ENCODE measurements around the gene MATCAP1. TPM values are rescaled to one million over a fixed set of nuclear protein-coding genes. Genes with fewer than 3 reads are reported as not detected.

The MATCAP1 gene
- total and polyA plus RNA-seq, 2 of the 13 experiments (the other 11 are each of a cell fraction or from before 2014, with no cell fraction given), result 11.2 to 24.5 TPM

DNA sequence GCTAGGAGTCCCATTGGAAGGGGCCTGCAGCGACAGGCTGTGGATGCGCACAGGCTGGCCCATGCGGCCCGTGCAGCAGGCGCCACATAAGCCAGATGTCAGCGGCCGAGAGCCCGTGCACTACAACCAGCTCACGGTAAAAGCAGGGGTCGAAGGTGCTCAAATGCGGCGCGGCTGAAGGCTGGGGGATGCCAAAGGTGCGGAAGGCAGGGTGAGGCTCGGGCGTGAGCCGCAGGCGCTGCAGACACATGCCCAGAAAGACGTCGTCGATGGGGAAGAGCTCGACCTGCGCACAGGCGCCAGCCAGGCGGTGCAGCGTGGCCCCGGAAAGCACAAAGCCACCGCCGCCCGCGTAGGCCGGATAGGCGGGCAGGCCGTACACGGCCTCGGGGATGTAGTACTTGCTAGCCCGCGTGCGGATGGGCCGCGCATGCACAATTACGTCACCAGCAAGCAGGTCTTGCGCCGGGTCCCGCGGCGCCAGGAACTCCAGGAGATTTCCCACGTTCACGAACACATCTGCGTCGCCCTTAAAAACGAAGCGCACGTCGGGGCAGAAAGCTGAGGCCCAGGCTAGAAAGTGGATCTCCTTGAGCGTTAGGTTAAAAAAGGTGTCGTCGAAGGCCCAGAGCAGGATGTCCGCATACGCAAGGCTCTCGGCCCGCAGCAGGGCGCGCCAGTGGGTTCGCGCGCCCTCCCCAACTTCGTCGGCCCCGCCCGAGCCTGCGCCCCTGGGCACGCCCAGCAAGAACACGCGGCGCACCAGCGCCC, 34.3 kb downstream of the MATCAP1 start (continued):
- TF ChIP-seq ZNF75D (CRISPR knock-in tag; IDR thresholded peaks at IDR 0.05; ENCODE audit: borderline replicate concordance), result no peak
- TF ChIP-seq ZNF597 (CRISPR knock-in tag; IDR thresholded peaks at IDR 0.05), result no peak
- no peak for TF ChIP-seq TSC22D2 (CRISPR knock-in tag; IDR thresholded peaks at IDR 0.05; ENCODE audit: borderline replicate concordance)
- no peak for TF ChIP-seq KLF6 (CRISPR knock-in tag; IDR thresholded peaks at IDR 0.05)
- TF ChIP-seq KAT2B (IDR thresholded peaks at IDR 0.05; ENCODE audit: borderline replicate concordance, low read depth, low read length), result no peak
- TF ChIP-seq KLF12 (CRISPR knock-in tag; IDR thresholded peaks at IDR 0.05; ENCODE audit: borderline replicate concordance), result no peak
- no peak for TF ChIP-seq ZNF790 (CRISPR knock-in tag; IDR thresholded peaks at IDR 0.05; ENCODE audit: borderline replicate concordance)
- no peak for TF ChIP-seq BORCS8-MEF2B (CRISPR knock-in tag; IDR thresholded peaks at IDR 0.05)
- no peak for TF ChIP-seq CEBPB (IDR thresholded peaks at IDR 0.05; ENCODE audit: borderline replicate concordance, low read depth, low read length)
- TF ChIP-seq NR1H2 (CRISPR knock-in tag; IDR thresholded peaks at IDR 0.05; ENCODE audit: borderline replicate concordance, low read depth), result no peak
- no peak for TF ChIP-seq ONECUT2 (CRISPR knock-in tag; IDR thresholded peaks at IDR 0.05)
- no peak for TF ChIP-seq NONO (IDR thresholded peaks at IDR 0.05)
- peak; percentile 54; the same call in 1 of the 2 replicates for TF ChIP-seq NONO (CRISPR knock-in tag; conservative IDR thresholded peaks at IDR 0.05)
- peak; percentile 72 for TF ChIP-seq ZNF501 (CRISPR knock-in tag; IDR thresholded peaks at IDR 0.05)
- no peak for TF ChIP-seq MYPOP (CRISPR knock-in tag; IDR thresholded peaks at IDR 0.05)
- no peak for TF ChIP-seq ZBTB46 (CRISPR knock-in tag; IDR thresholded peaks at IDR 0.05; ENCODE audit: borderline replicate concordance)
- no peak for TF ChIP-seq USF2 (IDR thresholded peaks at IDR 0.05; ENCODE audit: low read depth, low read length)
- TF ChIP-seq USF2 (CRISPR knock-in tag; IDR thresholded peaks at IDR 0.05; ENCODE audit: borderline replicate concordance), result no peak
- TF ChIP-seq SKI (IDR thresholded peaks at IDR 0.05; ENCODE audit: partially characterized antibody), result no peak
- peak; percentile 26; the same call in 1 of the 2 replicates for TF ChIP-seq SP2 (CRISPR knock-in tag; IDR thresholded peaks at IDR 0.05)
- no peak for TF ChIP-seq RARG (CRISPR knock-in tag; IDR thresholded peaks at IDR 0.05; ENCODE audit: low read depth)
- 0 out of 2 replicates have a peak, but pooled peaks have one; percentile 38 for TF ChIP-seq NKX3-1 (CRISPR knock-in tag; IDR thresholded peaks at IDR 0.05)
- TF ChIP-seq ZNF577 (CRISPR knock-in tag; IDR thresholded peaks at IDR 0.05; ENCODE audit: borderline replicate concordance, low read depth), result no peak
- TF ChIP-seq HCFC1 (IDR thresholded peaks at IDR 0.05; ENCODE audit: low read depth, low read length), result no peak

Data from HepG2 (cell line).